ENCODE results near the gene MAOB. TPM values are rescaled to one million over a fixed set of nuclear protein-coding genes. Genes with fewer than 3 reads are reported as not detected.

The MAOB gene
- total and polyA plus RNA-seq, 9 of the 15 experiments (the other 6 are each of a cell fraction or from before 2014, with no cell fraction given) = 0.05 to 0.09 TPM; not detected in 7

DNA sequence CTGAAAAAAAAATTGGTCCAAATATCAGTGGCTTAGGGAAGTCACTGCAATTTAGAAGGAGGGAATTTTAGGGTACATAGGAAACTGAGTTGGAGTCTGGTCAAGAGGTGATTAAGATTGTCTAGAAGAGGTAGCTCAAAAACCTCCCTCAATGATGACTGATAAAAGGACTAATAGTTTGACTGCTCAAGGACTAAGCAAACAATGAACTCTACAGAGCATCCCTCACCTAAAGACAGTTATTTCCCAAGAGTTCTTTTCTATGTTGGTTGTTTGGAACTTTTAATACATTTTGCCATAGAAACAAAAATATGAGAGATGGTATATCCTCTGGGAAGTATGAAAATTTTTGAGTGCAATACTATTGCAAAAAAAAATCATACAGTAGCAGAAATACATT is 35.7 kb downstream of the MAOB start:
- DNase-seq (ENCODE audit: extremely low read depth in 1 of 4, low spot score in 3 of 4) (no peak), ATAC-seq (no peak), FAIRE-seq (no peak)
- H3K4me1 ChIP-seq (replicated peaks in 1 of 2; ENCODE audit: control insufficient read depth in 2 of 2, insufficient read depth in 2 of 2, low read length in 2 of 2) = no peaks in the 10 kb centered on the region
- BruUV-seq (replicated peaks) = no TSS peak
- ChIA-PET CTCF (ENCODE audit: low intra/inter-chr PET ratio) (no interaction called here), POLR2A (no interaction called here)
- no peak overlapping the region for H3K4me3 ChIP-seq
- TF ChIP-seq, protein P1, sequence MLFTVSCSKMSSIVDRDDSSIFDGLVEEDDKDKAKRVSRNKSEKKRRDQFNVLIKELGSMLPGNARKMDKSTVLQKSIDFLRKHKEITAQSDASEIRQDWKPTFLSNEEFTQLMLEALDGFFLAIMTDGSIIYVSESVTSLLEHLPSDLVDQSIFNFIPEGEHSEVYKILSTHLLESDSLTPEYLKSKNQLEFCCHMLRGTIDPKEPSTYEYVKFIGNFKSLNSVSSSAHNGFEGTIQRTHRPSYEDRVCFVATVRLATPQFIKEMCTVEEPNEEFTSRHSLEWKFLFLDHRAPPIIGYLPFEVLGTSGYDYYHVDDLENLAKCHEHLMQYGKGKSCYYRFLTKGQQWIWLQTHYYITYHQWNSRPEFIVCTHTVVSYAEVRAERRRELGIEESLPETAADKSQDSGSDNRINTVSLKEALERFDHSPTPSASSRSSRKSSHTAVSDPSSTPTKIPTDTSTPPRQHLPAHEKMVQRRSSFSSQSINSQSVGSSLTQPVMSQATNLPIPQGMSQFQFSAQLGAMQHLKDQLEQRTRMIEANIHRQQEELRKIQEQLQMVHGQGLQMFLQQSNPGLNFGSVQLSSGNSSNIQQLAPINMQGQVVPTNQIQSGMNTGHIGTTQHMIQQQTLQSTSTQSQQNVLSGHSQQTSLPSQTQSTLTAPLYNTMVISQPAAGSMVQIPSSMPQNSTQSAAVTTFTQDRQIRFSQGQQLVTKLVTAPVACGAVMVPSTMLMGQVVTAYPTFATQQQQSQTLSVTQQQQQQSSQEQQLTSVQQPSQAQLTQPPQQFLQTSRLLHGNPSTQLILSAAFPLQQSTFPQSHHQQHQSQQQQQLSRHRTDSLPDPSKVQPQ (CRISPR knock-in tag; IDR thresholded peaks at IDR 0.05; ENCODE audit: borderline replicate concordance) = no peak
- TF ChIP-seq ZNF668 (CRISPR knock-in tag; IDR thresholded peaks at IDR 0.05) (no peak), L3MBTL2 (IDR thresholded peaks at IDR 0.05) (no peak), ZNF717 (CRISPR knock-in tag; IDR thresholded peaks at IDR 0.05) (no peak), NRF1 (conservative IDR thresholded peaks at IDR 0.05 in 1 of 2, IDR thresholded peaks at IDR 0.05 in 1 of 2) (no peak), ZBTB7A (IDR thresholded peaks at IDR 0.05; ENCODE audit: borderline replicate concordance, control insufficient read depth, low read depth, low read length) (no peak), KLF13 (tag; IDR thresholded peaks at IDR 0.05; ENCODE audit: borderline replicate concordance, low read depth) (no peak), POLR3G (IDR thresholded peaks at IDR 0.05; ENCODE audit: extremely low read depth, insufficient read length, insufficient replicate concordance) (no peak), TAF7 (tag; IDR thresholded peaks at IDR 0.05) (no peak)
- TF ChIP-seq, protein P2, sequence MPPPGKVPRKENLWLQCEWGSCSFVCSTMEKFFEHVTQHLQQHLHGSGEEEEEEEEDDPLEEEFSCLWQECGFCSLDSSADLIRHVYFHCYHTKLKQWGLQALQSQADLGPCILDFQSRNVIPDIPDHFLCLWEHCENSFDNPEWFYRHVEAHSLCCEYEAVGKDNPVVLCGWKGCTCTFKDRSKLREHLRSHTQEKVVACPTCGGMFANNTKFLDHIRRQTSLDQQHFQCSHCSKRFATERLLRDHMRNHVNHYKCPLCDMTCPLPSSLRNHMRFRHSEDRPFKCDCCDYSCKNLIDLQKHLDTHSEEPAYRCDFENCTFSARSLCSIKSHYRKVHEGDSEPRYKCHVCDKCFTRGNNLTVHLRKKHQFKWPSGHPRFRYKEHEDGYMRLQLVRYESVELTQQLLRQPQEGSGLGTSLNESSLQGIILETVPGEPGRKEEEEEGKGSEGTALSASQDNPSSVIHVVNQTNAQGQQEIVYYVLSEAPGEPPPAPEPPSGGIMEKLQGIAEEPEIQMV (tag; conservative IDR thresholded peaks at IDR 0.05; ENCODE audit: low read depth) = no peak
- TF ChIP-seq, protein P3, sequence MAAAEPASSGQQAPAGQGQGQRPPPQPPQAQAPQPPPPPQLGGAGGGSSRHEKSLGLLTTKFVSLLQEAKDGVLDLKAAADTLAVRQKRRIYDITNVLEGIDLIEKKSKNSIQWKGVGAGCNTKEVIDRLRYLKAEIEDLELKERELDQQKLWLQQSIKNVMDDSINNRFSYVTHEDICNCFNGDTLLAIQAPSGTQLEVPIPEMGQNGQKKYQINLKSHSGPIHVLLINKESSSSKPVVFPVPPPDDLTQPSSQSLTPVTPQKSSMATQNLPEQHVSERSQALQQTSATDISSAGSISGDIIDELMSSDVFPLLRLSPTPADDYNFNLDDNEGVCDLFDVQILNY (CRISPR knock-in tag; IDR thresholded peaks at IDR 0.05) = no peak
- TF ChIP-seq, protein P4, sequence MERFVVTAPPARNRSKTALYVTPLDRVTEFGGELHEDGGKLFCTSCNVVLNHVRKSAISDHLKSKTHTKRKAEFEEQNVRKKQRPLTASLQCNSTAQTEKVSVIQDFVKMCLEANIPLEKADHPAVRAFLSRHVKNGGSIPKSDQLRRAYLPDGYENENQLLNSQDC (CRISPR knock-in tag; IDR thresholded peaks at IDR 0.05) = no peak
- TF ChIP-seq, protein P5, sequence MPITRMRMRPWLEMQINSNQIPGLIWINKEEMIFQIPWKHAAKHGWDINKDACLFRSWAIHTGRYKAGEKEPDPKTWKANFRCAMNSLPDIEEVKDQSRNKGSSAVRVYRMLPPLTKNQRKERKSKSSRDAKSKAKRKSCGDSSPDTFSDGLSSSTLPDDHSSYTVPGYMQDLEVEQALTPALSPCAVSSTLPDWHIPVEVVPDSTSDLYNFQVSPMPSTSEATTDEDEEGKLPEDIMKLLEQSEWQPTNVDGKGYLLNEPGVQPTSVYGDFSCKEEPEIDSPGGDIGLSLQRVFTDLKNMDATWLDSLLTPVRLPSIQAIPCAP (CRISPR knock-in tag; IDR thresholded peaks at IDR 0.05; ENCODE audit: borderline replicate concordance) = no peak
- TF ChIP-seq, protein P6, sequence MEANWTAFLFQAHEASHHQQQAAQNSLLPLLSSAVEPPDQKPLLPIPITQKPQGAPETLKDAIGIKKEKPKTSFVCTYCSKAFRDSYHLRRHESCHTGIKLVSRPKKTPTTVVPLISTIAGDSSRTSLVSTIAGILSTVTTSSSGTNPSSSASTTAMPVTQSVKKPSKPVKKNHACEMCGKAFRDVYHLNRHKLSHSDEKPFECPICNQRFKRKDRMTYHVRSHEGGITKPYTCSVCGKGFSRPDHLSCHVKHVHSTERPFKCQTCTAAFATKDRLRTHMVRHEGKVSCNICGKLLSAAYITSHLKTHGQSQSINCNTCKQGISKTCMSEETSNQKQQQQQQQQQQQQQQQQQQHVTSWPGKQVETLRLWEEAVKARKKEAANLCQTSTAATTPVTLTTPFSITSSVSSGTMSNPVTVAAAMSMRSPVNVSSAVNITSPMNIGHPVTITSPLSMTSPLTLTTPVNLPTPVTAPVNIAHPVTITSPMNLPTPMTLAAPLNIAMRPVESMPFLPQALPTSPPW (CRISPR knock-in tag; IDR thresholded peaks at IDR 0.05) = no peak
- no peaks in the 10 kb centered on the region for H3K27me3 ChIP-seq (ENCODE audit: control insufficient read depth in 2 of 2, insufficient read depth in 2 of 2, low read length in 2 of 2)
- H3K79me2 ChIP-seq (ENCODE audit: control insufficient read depth, insufficient read depth, low read length) = no peaks in the 10 kb centered on the region
- H2AFZ ChIP-seq (ENCODE audit: low read depth, low read length) = no peak overlapping the region
- no peaks in the 10 kb centered on the region for H3K9me3 ChIP-seq (replicated peaks; ENCODE audit: control insufficient read depth, insufficient read depth, low read depth, low read length)
- in situ Hi-C loops (cut with MboI) = no loop called here
- intact Hi-C loops (cut with micrococcal nuclease) = no loop called here
- no peak overlapping the region for H3K9ac ChIP-seq (ENCODE audit: insufficient read depth in 1 of 2, low read depth in 2 of 2, low read length in 2 of 2)
- H3K4me2 ChIP-seq (ENCODE audit: insufficient read depth, low read length) = no peak overlapping the region
- H3K27ac ChIP-seq (ENCODE audit: extremely low read depth, low read depth, low read length) = no peak overlapping the region
- no peaks in the 10 kb centered on the region for H3K36me3 ChIP-seq (ENCODE audit: control insufficient read depth, insufficient read depth, low read length)
- no peaks in the 10 kb centered on the region for H3K9me1 ChIP-seq (ENCODE audit: control insufficient read depth, insufficient read depth, low read length)
- H4K20me1 ChIP-seq (replicated peaks; ENCODE audit: control insufficient read depth, insufficient read depth, low read length) = no peaks in the 10 kb centered on the region

Data from K562 (cell line).